KMS-11 (cell line): ENCODE data around the gene BCKDHA.
A peak's percentile ranks its signal among the peaks of the same experiment; 100 is the strongest.

ENCODE experiments used
- H2AFZ ChIP-seq: fragments of 200-600 bp; sonication (generic); 2 replicates; pipeline ENCODE4 v1.6.1; 2016; ENCODE audit warnings: antibody characterized with exemption, mixed run types, low read depth
- H3K27ac ChIP-seq: fragments of 200-600 bp; sonication (generic); 2 replicates; pipeline ENCODE4 v1.6.1; 2016; ENCODE audit warnings: mild to moderate bottlenecking, mixed run types
- H3K27me3 ChIP-seq: fragments of 200-600 bp; sonication (generic); 2 replicates; pipeline ENCODE4 v1.6.1; 2017; ENCODE audit warnings: mild to moderate bottlenecking, low read depth, mixed run types, moderate library complexity; ENCODE audit not compliant: insufficient read depth
- H3K36me3 ChIP-seq: fragments of 200-600 bp; sonication (generic); 2 replicates; pipeline ENCODE4 v1.6.1; 2017; ENCODE audit warnings: mild to moderate bottlenecking, mixed run types; ENCODE audit not compliant: insufficient read depth
- H3K4me1 ChIP-seq: fragments of 200-600 bp; sonication (generic); 2 replicates; pipeline ENCODE4 v1.6.1; 2016; ENCODE audit warnings: mild to moderate bottlenecking, low read depth, mixed run types; ENCODE audit not compliant: poor library complexity, severe bottlenecking
- H3K4me2 ChIP-seq: fragments of 200-600 bp; sonication (generic); 2 replicates; pipeline ENCODE4 v1.7.0; 2016; ENCODE audit warnings: mild to moderate bottlenecking, mixed run types
- H3K4me3 ChIP-seq: fragments of 200-600 bp; sonication (generic); IDR thresholded peaks from 2 replicates; pipeline ENCODE4 v1.6.1; 2017; ENCODE audit warnings: low read depth, low read length, mixed read lengths; ENCODE audit not compliant: insufficient read depth
- H3K79me2 ChIP-seq: fragments of 200-600 bp; sonication (generic); 2 replicates; pipeline ENCODE4 v1.6.1; 2016; ENCODE audit warnings: low read depth, mixed run types; ENCODE audit not compliant: insufficient read depth
- H3K9ac ChIP-seq: fragments of 200-600 bp; sonication (generic); 2 replicates; pipeline ENCODE4 v1.6.1; 2016; ENCODE audit warnings: mild to moderate bottlenecking, mixed run types
- H4K20me1 ChIP-seq: fragments of 200-600 bp; sonication (generic); 2 replicates; pipeline ENCODE4 v1.6.1; 2016; ENCODE audit warnings: mild to moderate bottlenecking, mixed run types; ENCODE audit not compliant: insufficient read depth
- TF ChIP-seq, protein P1 (sequence below): fragments of 200-600 bp; sonication (generic); conservative IDR thresholded peaks from 2 replicates; pipeline ENCODE4 v1.6.1; 2017; ENCODE audit warnings: low read depth, mild to moderate bottlenecking, antibody characterized with exemption, low read length, moderate library complexity, mixed read lengths

Gene BCKDHA

DNA sequence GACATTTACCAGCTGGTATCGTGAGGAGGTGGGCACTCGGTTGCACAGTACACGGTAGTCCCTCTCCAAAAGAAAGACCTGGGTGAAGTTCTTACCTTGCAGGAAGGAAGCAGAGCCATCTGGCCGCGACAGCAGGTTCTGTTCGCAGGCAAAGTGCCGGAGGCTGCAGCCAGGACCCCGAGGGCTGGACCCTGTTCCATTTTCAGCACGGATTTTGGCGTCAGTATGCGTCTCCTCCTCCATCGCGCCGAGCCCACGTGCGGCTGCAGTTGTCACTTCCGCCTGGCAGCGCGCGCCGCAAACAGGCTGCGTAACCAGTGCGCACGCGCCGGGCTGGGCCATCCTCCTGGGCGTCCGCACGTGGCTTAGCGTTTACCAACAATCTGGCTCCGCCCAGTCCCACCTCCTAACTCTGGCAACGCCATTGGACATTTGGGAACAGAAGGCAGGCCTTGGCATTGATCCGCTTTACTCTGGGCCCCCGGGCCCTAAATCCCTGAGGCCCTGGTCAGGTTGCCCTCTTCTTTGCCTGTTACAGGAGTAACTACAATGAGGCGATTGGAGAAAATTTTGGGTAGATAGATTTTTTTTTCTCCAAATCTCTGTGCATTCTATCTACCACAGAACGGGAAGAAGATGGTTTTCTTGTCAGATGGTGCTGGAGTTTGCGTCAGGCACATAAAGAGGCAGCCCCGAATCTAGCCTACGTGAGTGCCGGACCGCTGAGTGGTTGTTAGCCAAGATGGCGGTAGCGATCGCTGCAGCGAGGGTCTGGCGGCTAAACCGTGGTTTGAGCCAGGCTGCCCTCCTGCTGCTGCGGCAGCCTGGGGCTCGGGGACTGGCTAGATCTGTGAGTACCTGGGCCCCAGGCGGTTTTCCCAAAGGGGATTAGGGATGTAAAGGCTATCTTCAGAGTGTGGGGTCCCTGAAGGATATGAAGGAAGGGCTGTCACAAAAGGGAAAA is at the start of gene BCKDHA, which contains the start of gene EXOSC5:
TSS of gene BCKDHA (plus strand) at position 733 of the 964 bp plus-strand sequence. CDS start at position 743, 10 bp downstream.
TSS of gene EXOSC5 (minus strand) at position 274 of the 964 bp plus-strand sequence. CDS start at position 243, 31 bp downstream.
- Histone ChIP-seq H3K4me3 (no peak within 1 kb of the TSS), H4K20me1 (no peaks in the 10 kb centered on the region), H3K27ac (peak within 1 kb of the TSS; percentile 78), H2AFZ (peak within 1 kb of the TSS; percentile 50; the same call in 1 of the 2 replicates), H3K79me2 (peaks cover 70% of the 10 kb centered on the region), H3K27me3 (no peaks in the 10 kb centered on the region), H3K4me2 (peak within 1 kb of the TSS; percentile 83), H3K9ac (peak within 1 kb of the TSS; percentile 85), H3K4me1 (peaks cover 43% of the 10 kb centered on the region), H3K36me3 (no peaks in the 10 kb centered on the region)
- TF ChIP-seq, protein P1, sequence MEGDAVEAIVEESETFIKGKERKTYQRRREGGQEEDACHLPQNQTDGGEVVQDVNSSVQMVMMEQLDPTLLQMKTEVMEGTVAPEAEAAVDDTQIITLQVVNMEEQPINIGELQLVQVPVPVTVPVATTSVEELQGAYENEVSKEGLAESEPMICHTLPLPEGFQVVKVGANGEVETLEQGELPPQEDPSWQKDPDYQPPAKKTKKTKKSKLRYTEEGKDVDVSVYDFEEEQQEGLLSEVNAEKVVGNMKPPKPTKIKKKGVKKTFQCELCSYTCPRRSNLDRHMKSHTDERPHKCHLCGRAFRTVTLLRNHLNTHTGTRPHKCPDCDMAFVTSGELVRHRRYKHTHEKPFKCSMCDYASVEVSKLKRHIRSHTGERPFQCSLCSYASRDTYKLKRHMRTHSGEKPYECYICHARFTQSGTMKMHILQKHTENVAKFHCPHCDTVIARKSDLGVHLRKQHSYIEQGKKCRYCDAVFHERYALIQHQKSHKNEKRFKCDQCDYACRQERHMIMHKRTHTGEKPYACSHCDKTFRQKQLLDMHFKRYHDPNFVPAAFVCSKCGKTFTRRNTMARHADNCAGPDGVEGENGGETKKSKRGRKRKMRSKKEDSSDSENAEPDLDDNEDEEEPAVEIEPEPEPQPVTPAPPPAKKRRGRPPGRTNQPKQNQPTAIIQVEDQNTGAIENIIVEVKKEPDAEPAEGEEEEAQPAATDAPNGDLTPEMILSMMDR: no peak

DNA sequence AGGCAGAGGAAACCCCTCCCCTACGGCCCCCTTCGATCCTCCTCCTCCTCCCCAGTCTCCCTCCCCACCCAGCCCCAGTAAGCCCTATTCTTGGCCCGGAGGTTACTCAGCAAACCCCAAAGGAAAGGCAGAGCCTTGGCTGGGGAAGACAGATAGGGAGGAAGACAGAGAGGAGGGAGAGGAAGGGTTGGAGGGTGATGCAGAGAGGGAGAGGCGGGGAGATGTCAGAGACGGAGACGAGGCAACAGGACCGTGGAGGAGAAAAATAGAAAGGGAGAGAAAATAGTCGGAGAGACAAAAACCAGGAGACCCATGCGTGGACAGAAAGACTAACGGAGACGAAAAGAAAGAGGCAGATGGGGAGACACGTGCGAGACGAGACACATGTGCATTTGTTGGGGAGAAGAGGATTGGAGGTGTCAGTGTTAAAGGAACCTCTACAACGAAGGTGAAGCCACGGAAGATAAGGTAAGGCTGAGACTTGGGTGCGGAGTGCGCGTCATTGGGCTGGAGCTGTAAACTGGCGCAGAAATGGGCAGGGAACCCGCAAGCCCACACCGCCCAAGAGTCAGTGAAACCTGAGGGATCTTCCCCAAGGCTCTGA is 46.8 kb upstream of the BCKDHA start:
- peak overlapping the region; percentile 95 for H3K4me2 ChIP-seq
- H2AFZ ChIP-seq: peak overlapping the region; percentile 70; the same call in 1 of the 2 replicates
- H3K4me3 ChIP-seq: no peak overlapping the region
- peaks cover 46% of the 10 kb centered on the region for H3K79me2 ChIP-seq
- H3K4me1 ChIP-seq: peaks cover 32% of the 10 kb centered on the region
- H3K9ac ChIP-seq: no peak overlapping the region
- no peaks in the 10 kb centered on the region for H4K20me1 ChIP-seq
- no peak overlapping the region for H3K27ac ChIP-seq
- H3K36me3 ChIP-seq: peaks cover 3% of the 10 kb centered on the region; the same call in 1 of the 2 replicates
- no peaks in the 10 kb centered on the region for H3K27me3 ChIP-seq
- TF ChIP-seq, protein P1: no peak

DNA sequence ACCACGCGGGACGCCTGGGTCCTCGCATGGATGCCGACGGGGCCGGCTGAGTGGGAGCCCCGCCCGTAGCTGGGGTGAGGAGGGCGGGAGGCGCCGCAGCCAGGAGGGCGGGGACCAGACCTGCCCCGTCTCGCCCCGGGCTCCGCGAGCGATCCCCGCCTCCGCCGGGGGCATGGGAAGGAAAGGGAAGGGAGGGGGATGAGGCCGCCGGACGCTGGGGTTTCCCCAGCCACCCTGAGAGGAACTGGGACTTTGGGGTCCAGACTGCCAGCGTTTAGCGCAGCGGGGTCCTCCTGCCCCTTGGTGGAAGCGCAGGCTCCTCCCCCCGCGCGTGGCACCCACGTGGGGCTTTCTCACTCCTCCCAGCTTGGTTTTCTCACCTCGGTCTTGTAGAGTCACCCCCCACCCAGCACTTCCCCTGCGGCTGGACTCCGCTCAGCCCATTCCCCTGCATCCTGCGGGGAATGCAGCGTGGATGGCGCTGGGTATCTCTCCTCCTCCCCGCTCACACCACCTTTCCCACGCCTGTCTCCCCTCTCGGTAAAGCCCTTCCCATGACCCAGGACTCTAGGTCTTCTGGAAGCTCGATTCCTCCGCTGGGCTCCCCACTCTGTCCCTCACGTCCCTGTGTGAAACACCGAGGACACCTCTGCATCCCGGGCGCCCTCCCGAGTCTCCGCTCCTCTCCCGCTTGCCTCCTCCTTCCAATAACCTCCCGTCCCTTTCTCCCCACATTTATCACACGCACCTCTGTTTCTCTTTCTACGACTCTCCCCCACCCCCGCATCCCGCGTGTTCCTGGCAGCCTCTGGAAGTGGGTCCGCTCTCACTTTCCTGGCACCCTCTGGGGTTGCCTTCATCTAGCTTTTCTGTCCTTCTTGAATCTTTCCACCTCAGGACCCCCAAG is 46.0 kb upstream of the BCKDHA start:
- H3K9ac ChIP-seq: peak overlapping the region; percentile 86

More for the DNA sequence above, 46.0 kb upstream of the BCKDHA start:
- Histone ChIP-seq H2AFZ (peak overlapping the region; percentile 70; the same call in 1 of the 2 replicates), H3K79me2 (peaks cover 46% of the 10 kb centered on the region), H3K4me1 (peaks cover 32% of the 10 kb centered on the region), H3K27me3 (no peaks in the 10 kb centered on the region), H3K27ac (peak overlapping the region; percentile 72; the same call in 1 of the 2 replicates), H3K36me3 (peaks cover 3% of the 10 kb centered on the region; the same call in 1 of the 2 replicates), H4K20me1 (no peaks in the 10 kb centered on the region), H3K4me2 (peak overlapping the region; percentile 95), H3K4me3 (no peak overlapping the region)
- TF ChIP-seq, protein P1: no peak
